K562 (cell line): ENCODE measurements around the gene LAMP1. TPM values are rescaled to one million over a fixed set of nuclear protein-coding genes. Genes with fewer than 3 reads are reported as not detected.
"Not testable (repeated sequence)": the region's sequence is repeated elsewhere in the genome, so short reads cannot be mapped to it uniquely, and the experiment has no call there.

Source experiments
- ATAC-seq: fragments of 200-7000 bp; cut with Tn5 transposase; 3 replicates; pipeline ENCODE4 v1.9.1; 2020; ENCODE audit warnings: moderate library complexity
- BruUV-seq: library from RNA; stranded (reverse); fragments of 400-500 nt; replicated peaks from 2 replicates; lab custom pipeline; 2021; lab: Mats Ljungman, UMichigan
- CTCF ChIA-PET: fragments of 300-600 bp; formaldehyde crosslinking; extraction: SDS; loops from one replicate; lab custom pipeline; 2021; ENCODE audit warnings: low intra/inter-chr PET ratio; lab: Yijun Ruan, JAX
- POLR2A ChIA-PET: fragments of 300-600, 350-650 bp; sonication (Branson Sonifier 250); formaldehyde crosslinking; extraction: SDS; loops from one replicate; lab custom pipeline; 2021; ENCODE audit warnings: antibody characterized with exemption, inconsistent platforms; lab: Yijun Ruan, JAX
- DNase-seq, 4 experiments: peaks; one replicate each; pipeline versions ENCODE4 v3.0.0 to v3.0.0-alpha.2; 2011 to 2018; ENCODE audit warnings: low spot score in 3 of 4, mixed read lengths in 3 of 4; ENCODE audit errors: extremely low read depth in 1 of 4
- FAIRE-seq: peaks from 2 replicates; lab custom pipeline; 2011; peaks lifted over from hg19 to GRCh38; lab: Jason Lieb, UNC
- H2AFZ ChIP-seq: 2 replicates; pipeline ENCODE4 v1.6.0; 2011; ENCODE audit warnings: low read depth, low read length, control low read depth, inconsistent platforms
- H3K27ac ChIP-seq: fragments of 200-600 bp; 3 replicates; pipeline ENCODE4 v1.8.0; 2011; ENCODE audit warnings: low read depth, mild to moderate bottlenecking, control low read depth, inconsistent platforms, low read length, moderate library complexity, mixed read lengths; ENCODE audit errors: extremely low read depth
- H3K27me3 ChIP-seq, 2 experiments: fragments of 300-600 bp in 1 of 2; 2 replicates in 1 of 2; 3 replicates in 1 of 2; pipeline versions ENCODE4 v1.6.0 to v1.8.0; 2011; ENCODE audit warnings: inconsistent platforms in 2 of 2, low read length in 2 of 2, mild to moderate bottlenecking in 1 of 2, mixed read lengths in 1 of 2, moderate library complexity in 1 of 2; ENCODE audit not compliant: control insufficient read depth in 2 of 2, insufficient read depth in 2 of 2
- H3K36me3 ChIP-seq: fragments of 300-600 bp; 3 replicates; pipeline ENCODE4 v1.8.0; 2011; ENCODE audit warnings: mild to moderate bottlenecking, low read length, inconsistent platforms; ENCODE audit not compliant: control insufficient read depth, insufficient read depth
- H3K4me1 ChIP-seq, 2 experiments: fragments of 200-600 bp in 1 of 2; replicated peaks in 1 of 2; 2 replicates in 1 of 2; 3 replicates in 1 of 2; pipeline versions ENCODE4 v1.5.1 to v1.8.0; 2011; ENCODE audit warnings: inconsistent platforms in 2 of 2, low read length in 2 of 2, mild to moderate bottlenecking in 1 of 2, mixed read lengths in 1 of 2, moderate library complexity in 1 of 2; ENCODE audit not compliant: control insufficient read depth in 2 of 2, insufficient read depth in 2 of 2
- H3K4me2 ChIP-seq: 2 replicates; pipeline ENCODE4 v1.6.1; 2011; ENCODE audit warnings: low read length, control low read depth, inconsistent platforms, mixed read lengths; ENCODE audit not compliant: insufficient read depth
- H3K4me3 ChIP-seq: fragments of 200-600 bp; sonication (generic), shearing (Covaris generic); 2 replicates; pipeline ENCODE4 v1.5.1; 2016; ENCODE audit warnings: control low read depth, inconsistent platforms
- H3K79me2 ChIP-seq: fragments of 200-600 bp; 3 replicates; pipeline ENCODE4 v1.8.0; 2011; ENCODE audit warnings: low read length, inconsistent platforms; ENCODE audit not compliant: control insufficient read depth, insufficient read depth
- H3K9ac ChIP-seq, 2 experiments: 2 replicates each; pipeline versions ENCODE4 v1.6.0 to v1.6.1; 2011; ENCODE audit warnings: low read depth in 2 of 2, low read length in 2 of 2, control low read depth in 1 of 2, inconsistent platforms in 1 of 2, mild to moderate bottlenecking in 1 of 2, mixed read lengths in 1 of 2; ENCODE audit not compliant: insufficient read depth in 1 of 2
- H3K9me1 ChIP-seq: one replicate; pipeline ENCODE4 v1.6.0; 2011; ENCODE audit warnings: inconsistent platforms, mild to moderate bottlenecking, low read length, moderate library complexity; ENCODE audit not compliant: control insufficient read depth, insufficient read depth
- H3K9me3 ChIP-seq: replicated peaks from 2 replicates; pipeline ENCODE4 v1.5.1; 2011; ENCODE audit warnings: low read depth, low read length, inconsistent platforms; ENCODE audit not compliant: control insufficient read depth, insufficient read depth
- H4K20me1 ChIP-seq: replicated peaks from 2 replicates; pipeline ENCODE4 v1.6.1; 2011; ENCODE audit warnings: low read length, inconsistent platforms, mixed read lengths; ENCODE audit not compliant: control insufficient read depth, insufficient read depth
- BRF1 ChIP-seq: IDR thresholded peaks from 3 replicates; pipeline ENCODE4 v1.6.1; 2011; ENCODE audit warnings: borderline replicate concordance, mild to moderate bottlenecking; ENCODE audit not compliant: insufficient read length; ENCODE audit errors: extremely low read depth
- CSDE1 ChIP-seq, 2 experiments: fragments of 450-650 bp; IDR thresholded peaks; 2 replicates each; pipeline ENCODE4 v1.6.1; 2016; ENCODE audit warnings: mild to moderate bottlenecking in 1 of 2
- RFX5 ChIP-seq: IDR thresholded peaks from 2 replicates; pipeline ENCODE4 v1.6.1; 2011; ENCODE audit warnings: low read depth, mild to moderate bottlenecking, improper control_type of control experiment, low read length
- WGBS: fragments of 100-300 bp; shearing (Covaris generic); methylation state at CpG from one replicate; pipeline ENCODE4 v1.1.6; 2016; ENCODE audit warnings: low coverage, mixed read lengths; ENCODE audit not compliant: insufficient coverage; ENCODE audit errors: missing lambda C conversion rate; 5-methylcytosine and 5-hydroxymethylcytosine counted together
- in situ Hi-C: fragments of 300-500 bp; cut with MboI; formaldehyde crosslinking; loops from 4 replicates; pipeline ENCODE4 v1.15.0; 2018; ENCODE audit warnings: inconsistent platforms, mixed read lengths
- intact Hi-C: fragments of 100-400 bp; cut with micrococcal nuclease; formaldehyde crosslinking; loops from 2 replicates; pipeline ENCODE4 v1.14.2; 2022
- polyA plus RNA-seq, 8 experiments: library from polyadenylated mRNA; depleted of rRNA in 4 of 8; stranded (reverse) in 5 of 8; unstranded in 3 of 8; fragments of >200 nt; fragmentation: Nextera tagmentation in 2 of 8; fragmentation: Illumina TruSeq in 1 of 8; extraction: Ambion mirVana in 2 of 8; extraction: Trizol in 1 of 8; gene quantifications; 2 replicates each; pipeline versions ENCODE4 v1.2.1 to v1.2.3, GENCODE V29; 2011 to 2014; ENCODE audit warnings: inconsistent platforms in 1 of 8, missing spikeins in 1 of 8
- total RNA-seq, 7 experiments: library from RNA; depleted of rRNA in 6 of 7; stranded (reverse); fragments of >200 nt in 6 of 7; fragmentation: Illumina TruSeq in 2 of 7; extraction: Trizol in 2 of 7; gene quantifications; 2 replicates each; pipeline versions ENCODE4 v1.2.1 to v1.2.3, GENCODE V29; 2011 to 2021; ENCODE audit warnings: low replicate concordance in 1 of 7

Gene LAMP1
- total and polyA plus RNA-seq, 9 of the 15 experiments (the other 6 are each of a cell fraction or from before 2014, with no cell fraction given): 2.2 to 70.1 (median 30.5) TPM

DNA sequence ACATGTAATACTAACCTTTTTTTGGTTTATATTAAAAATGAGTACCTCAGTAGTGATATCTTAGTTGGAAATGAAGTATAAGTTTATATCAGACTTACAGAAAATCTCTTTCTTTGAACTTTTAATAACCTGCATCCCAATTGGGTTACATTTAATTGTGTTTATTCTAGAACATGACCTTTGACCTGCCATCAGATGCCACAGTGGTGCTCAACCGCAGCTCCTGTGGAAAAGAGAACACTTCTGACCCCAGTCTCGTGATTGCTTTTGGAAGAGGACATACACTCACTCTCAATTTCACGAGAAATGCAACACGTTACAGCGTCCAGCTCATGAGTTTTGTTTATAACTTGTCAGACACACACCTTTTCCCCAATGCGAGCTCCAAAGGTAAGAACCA is 12.4 kb downstream of the LAMP1 start:
- CTCF ChIA-PET: no interaction called here
- FAIRE-seq (no peak), DNase-seq (no peak), ATAC-seq (no peak)
- no peaks in the 10 kb centered on the region for H4K20me1 ChIP-seq
- H3K4me2 ChIP-seq: no peak overlapping the region
- in situ Hi-C loops: no loop called here
- no peak overlapping the region for H3K4me3 ChIP-seq
- H2AFZ ChIP-seq: no peak overlapping the region
- no peaks in the 10 kb centered on the region for H3K4me1 ChIP-seq
- H3K9me1 ChIP-seq: no peaks in the 10 kb centered on the region
- no peak overlapping the region for H3K9ac ChIP-seq
- intact Hi-C loops: no loop called here
- no TSS peak for BruUV-seq
- no peak overlapping the region for H3K27ac ChIP-seq
- H3K27me3 ChIP-seq: no peaks in the 10 kb centered on the region
- WGBS: 96% methylated on average over 6 of the region's 6 CpGs
- POLR2A ChIA-PET: no interaction called here
- no peak for TF ChIP-seq RFX5
- TF ChIP-seq BRF1: no peak
- TF ChIP-seq CSDE1 (IDR thresholded peaks at IDR 0.05): no peak
- H3K36me3 ChIP-seq: peaks cover 31% of the 10 kb centered on the region; the same call in 2 of the 3 replicates
- H3K9me3 ChIP-seq: no peaks in the 10 kb centered on the region
- peaks cover 3% of the 10 kb centered on the region; the same call in 2 of the 3 replicates for H3K79me2 ChIP-seq

DNA sequence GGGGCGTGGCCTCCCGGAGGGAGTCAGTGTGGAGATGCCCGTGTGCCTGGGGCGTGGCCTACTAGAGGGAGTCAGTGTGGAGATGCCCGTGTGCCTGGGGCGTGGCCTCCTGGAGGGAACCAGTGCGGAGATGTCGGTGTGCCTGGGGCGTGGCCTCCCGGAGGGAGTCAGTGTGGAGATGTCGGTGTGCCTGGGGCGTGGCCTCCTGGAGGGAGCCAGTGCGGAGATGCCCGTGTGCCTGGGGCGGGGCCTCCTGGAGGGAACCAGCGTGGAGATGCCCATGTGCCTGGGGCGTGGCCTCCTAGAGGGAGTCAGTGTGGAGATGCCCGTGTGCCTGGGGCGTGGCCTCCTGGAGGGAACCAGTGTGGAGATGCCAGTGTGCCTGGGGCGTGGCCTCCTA is 17.1 kb downstream of the LAMP1 start:
- POLR2A ChIA-PET, BruUV-seq, H3K27me3 ChIP-seq, H3K4me2 ChIP-seq, H3K79me2 ChIP-seq, H3K9ac ChIP-seq, H3K27ac ChIP-seq, H3K4me1 ChIP-seq, H3K4me3 ChIP-seq, intact Hi-C loops, CTCF ChIA-PET, FAIRE-seq, H4K20me1 ChIP-seq, DNase-seq, H2AFZ ChIP-seq, ATAC-seq, H3K9me1 ChIP-seq, H3K9me3 ChIP-seq, in situ Hi-C loops: not testable (repeated sequence)
- 60% methylated on average over 1 of the region's 20 CpGs for WGBS
- peaks cover 43% of the 10 kb centered on the region; the same call in 2 of the 3 replicates for H3K36me3 ChIP-seq

DNA sequence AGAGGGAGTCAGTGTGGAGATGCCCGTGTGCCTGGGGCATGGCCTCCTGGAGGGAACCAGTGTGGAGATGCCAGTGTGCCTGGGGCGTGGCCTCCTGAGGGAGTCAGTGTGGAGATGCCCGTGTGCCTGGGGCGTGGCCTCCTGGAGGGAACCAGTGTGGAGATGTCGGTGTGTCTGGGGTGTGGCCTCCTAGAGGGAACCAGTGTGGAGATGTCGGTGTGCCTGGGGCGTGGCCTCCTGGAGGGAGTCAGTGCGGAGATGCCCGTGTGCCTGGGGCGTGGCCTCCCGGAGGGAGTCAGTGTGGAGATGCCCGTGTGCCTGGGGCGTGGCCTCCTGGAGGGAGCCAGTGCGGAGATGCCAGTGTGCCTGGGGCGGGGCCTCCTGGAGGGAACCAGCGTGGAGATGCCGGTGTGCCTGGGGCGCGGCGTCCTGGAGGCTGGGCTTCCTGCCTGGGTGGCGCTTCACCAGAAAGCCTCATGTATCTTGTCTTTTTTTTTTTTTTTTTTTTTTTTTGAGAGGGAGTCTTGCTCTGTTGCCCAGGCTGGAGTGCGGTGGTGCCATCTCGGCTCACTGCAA is 17.9 kb downstream of the LAMP1 start:
- WGBS: 82% methylated on average over 8 of the region's 23 CpGs
- H3K4me3 ChIP-seq, H4K20me1 ChIP-seq, H3K9ac ChIP-seq, H3K9me3 ChIP-seq, intact Hi-C loops, DNase-seq, H3K27me3 ChIP-seq, FAIRE-seq, H3K27ac ChIP-seq, H3K4me1 ChIP-seq, H3K79me2 ChIP-seq, H2AFZ ChIP-seq, POLR2A ChIA-PET, BruUV-seq, ATAC-seq, H3K9me1 ChIP-seq, CTCF ChIA-PET, in situ Hi-C loops, H3K4me2 ChIP-seq: not testable (repeated sequence)
- H3K36me3 ChIP-seq: peaks cover 44% of the 10 kb centered on the region; the same call in 2 of the 3 replicates
